CD4-positive, CD25-positive, alpha-beta regulatory T cell (primary cell): ENCODE data around the gene ABI3. TPM values are rescaled to one million over a fixed set of nuclear protein-coding genes. Genes with fewer than 3 reads are reported as not detected.

ENCODE experiments used
- ATAC-seq, 2 donors: fragments of 150-1000 bp; cut with Tn5 transposase; one replicate each; pipeline ENCODE4 v1.10.0; 2021; ENCODE audit warnings: low read depth in 2 of 2, moderate number of reproducible peaks in 2 of 2, moderate library complexity in 1 of 2
- DNase-seq, 3 donors: peaks; one replicate each; pipeline versions ENCODE4 v3.0.0 to v3.0.0-alpha.2; 2012 to 2022; ENCODE audit warnings: mixed read lengths in 1 of 3
- H3K27ac ChIP-seq: one replicate; pipeline ENCODE4 v1.7.0; 2013; ENCODE audit warnings: mild to moderate bottlenecking, low read length; ENCODE audit not compliant: insufficient read depth, poor library complexity, severe bottlenecking
- H3K27me3 ChIP-seq: one replicate; pipeline ENCODE4 v1.7.0; 2013; ENCODE audit warnings: low read length; ENCODE audit not compliant: control insufficient read depth, insufficient read depth
- H3K36me3 ChIP-seq: one replicate; pipeline ENCODE4 v1.7.0; 2013; ENCODE audit warnings: mild to moderate bottlenecking, low read length, moderate library complexity; ENCODE audit not compliant: control insufficient read depth, insufficient read depth
- H3K4me1 ChIP-seq: 2 replicates; pipeline ENCODE4 v1.7.0; 2013; ENCODE audit warnings: mild to moderate bottlenecking, low read length; ENCODE audit not compliant: insufficient read depth, control insufficient read depth, poor library complexity, severe bottlenecking
- H3K4me3 ChIP-seq: one replicate; pipeline ENCODE4 v1.7.0; 2013; ENCODE audit warnings: low read depth, mild to moderate bottlenecking, low read length, moderate library complexity
- H3K9me3 ChIP-seq, 2 experiments: 1 replicate in 1 of 2; 2 replicates in 1 of 2; pipeline ENCODE4 v1.7.0; 2013; ENCODE audit warnings: low read length in 2 of 2, mild to moderate bottlenecking in 1 of 2, moderate library complexity in 1 of 2; ENCODE audit not compliant: control insufficient read depth in 2 of 2
- H3K27ac Mint-ChIP-seq, 3 donors: one replicate each; pipeline ENCODE4 v1.8.0; 2020 to 2022; ENCODE audit warnings: mild to moderate bottlenecking in 3 of 3, mixed read lengths in 3 of 3, moderate library complexity in 2 of 3
- H3K27me3 Mint-ChIP-seq: one replicate; pipeline ENCODE4 v1.8.0; 2022; ENCODE audit warnings: mild to moderate bottlenecking, mixed read lengths
- H3K36me3 Mint-ChIP-seq: one replicate; pipeline ENCODE4 v1.8.0; 2020; ENCODE audit warnings: mixed read lengths
- H3K4me1 Mint-ChIP-seq, 4 donors: one replicate each; pipeline ENCODE4 v1.8.0; 2020 to 2022; ENCODE audit warnings: mixed read lengths in 4 of 4, mild to moderate bottlenecking in 1 of 4
- H3K4me3 Mint-ChIP-seq, 4 donors: one replicate each; pipeline ENCODE4 v1.8.0; 2020 to 2022; ENCODE audit warnings: mild to moderate bottlenecking in 4 of 4, mixed read lengths in 4 of 4, moderate library complexity in 3 of 4
- H3K9me3 Mint-ChIP-seq, 7 donors: one replicate each; pipeline ENCODE4 v1.8.0; 2020 to 2022; ENCODE audit warnings: mixed read lengths in 7 of 7, mild to moderate bottlenecking in 3 of 7, moderate library complexity in 2 of 7
- polyA plus RNA-seq, 4 donors: library from polyadenylated mRNA; unstranded; fragments of 300-500 nt; fragmentation: Illumina TruSeq; gene quantifications; one replicate each; pipeline ENCODE4 v1.2.3, GENCODE V29; 2021
- total RNA-seq: library from RNA; stranded (reverse); gene quantifications from one replicate; pipeline ENCODE4 v1.2.3, GENCODE V29; 2022

ABI3 gene
- total and polyA plus RNA-seq, 5 donors from 2014 or later, result 6.5 to 27.6 (median 15.6) TPM

- no peak for ATAC-seq
- Histone ChIP-seq H3K27ac (no peak overlapping the region), H3K4me1 (peaks cover 77% of the 10 kb centered on the region), H3K27me3 (no peaks in the 10 kb centered on the region), H3K4me3 (no peak overlapping the region), H3K36me3 (no peaks in the 10 kb centered on the region), H3K9me3 (no peaks in the 10 kb centered on the region)
- DNase-seq, result no peak
- peaks cover 9 to 92% (median 67%) of the 10 kb centered on the region in 4 donors for H3K4me1 Mint-ChIP-seq
- peak overlapping the region; percentile 9 to 79 (median 78) for H3K27ac Mint-ChIP-seq
- no peaks in the 10 kb centered on the region for H3K27me3 Mint-ChIP-seq
- peaks cover 0 to 1% (median 0%) of the 10 kb centered on the region in 7 donors for H3K9me3 Mint-ChIP-seq
- peak overlapping the region in 2 of 4 donors; percentile 59 to 99 for H3K4me3 Mint-ChIP-seq
- peaks cover 7% of the 10 kb centered on the region for H3K36me3 Mint-ChIP-seq
Measured at GRCh38 chr17:49213847-49214246, 3.3 kb downstream of the ABI3 start.

- no peak overlapping the region for H3K27ac ChIP-seq
- no peak for DNase-seq
- no peaks in the 10 kb centered on the region for H3K9me3 ChIP-seq
- no peaks in the 10 kb centered on the region for H3K27me3 ChIP-seq
- H3K4me3 Mint-ChIP-seq, result peak overlapping the region in 3 of 4 donors; percentile 60 to 81 (median 67)
- peaks cover 7% of the 10 kb centered on the region for H3K36me3 Mint-ChIP-seq
- no peaks in the 10 kb centered on the region for H3K27me3 Mint-ChIP-seq
- H3K4me1 ChIP-seq, result peaks cover 77% of the 10 kb centered on the region
- peaks cover 9 to 92% (median 62%) of the 10 kb centered on the region in 4 donors for H3K4me1 Mint-ChIP-seq
- no peak overlapping the region for H3K4me3 ChIP-seq
- H3K9me3 Mint-ChIP-seq, result peaks cover 0 to 2% (median 0%) of the 10 kb centered on the region in 7 donors
- ATAC-seq, result no peak
- H3K27ac Mint-ChIP-seq, result peak overlapping the region; percentile 43 to 82 (median 56)
- no peaks in the 10 kb centered on the region for H3K36me3 ChIP-seq
Measured at GRCh38 chr17:49214676-49215360, 4.3 kb downstream of the ABI3 start.

GRCh38 chr17:49216482-49216881, 6.0 kb downstream of the ABI3 start:
- H3K36me3 Mint-ChIP-seq, result peaks cover 7% of the 10 kb centered on the region
- no peaks in the 10 kb centered on the region for H3K9me3 ChIP-seq
- H3K4me3 ChIP-seq, result no peak overlapping the region
- peaks cover 0 to 2% (median 0%) of the 10 kb centered on the region in 7 donors for H3K9me3 Mint-ChIP-seq
- ATAC-seq (no peak), DNase-seq (no peak)
- peak overlapping the region; percentile 45 to 86 (median 80) for H3K27ac Mint-ChIP-seq
- peak overlapping the region in 3 of 4 donors; percentile 2 to 80 (median 71) for H3K4me3 Mint-ChIP-seq
- H3K36me3 ChIP-seq, result no peaks in the 10 kb centered on the region
- H3K27me3 ChIP-seq, result no peaks in the 10 kb centered on the region
- H3K4me1 Mint-ChIP-seq, result peaks cover 4 to 79% (median 55%) of the 10 kb centered on the region in 4 donors
- H3K27ac ChIP-seq, result peak overlapping the region; percentile 7
- no peaks in the 10 kb centered on the region for H3K27me3 Mint-ChIP-seq
- H3K4me1 ChIP-seq, result peaks cover 62% of the 10 kb centered on the region

GRCh38 chr17:49216953-49217650, 6.6 kb downstream of the ABI3 start:
- peaks cover 7% of the 10 kb centered on the region for H3K36me3 Mint-ChIP-seq
- no peaks in the 10 kb centered on the region for H3K27me3 Mint-ChIP-seq
- H3K4me1 Mint-ChIP-seq, result peaks cover 4 to 74% (median 52%) of the 10 kb centered on the region in 4 donors
- Histone ChIP-seq H3K4me1 (peaks cover 62% of the 10 kb centered on the region), H3K4me3 (no peak overlapping the region), H3K9me3 (no peaks in the 10 kb centered on the region), H3K36me3 (no peaks in the 10 kb centered on the region), H3K27ac (peak overlapping the region; percentile 63), H3K27me3 (no peaks in the 10 kb centered on the region)
- peaks cover 0 to 2% (median 0%) of the 10 kb centered on the region in 7 donors for H3K9me3 Mint-ChIP-seq
- ATAC-seq (no peak), DNase-seq (no peak)
- peak overlapping the region in 2 of 3 donors; percentile 60 to 86 for H3K27ac Mint-ChIP-seq
- peak overlapping the region; percentile 2 to 80 (median 56) for H3K4me3 Mint-ChIP-seq

- peak; percentile 85 to 92 for ATAC-seq
- Histone ChIP-seq H3K4me1 (peaks cover 61% of the 10 kb centered on the region), H3K27ac (peak overlapping the region; percentile 63), H3K36me3 (no peaks in the 10 kb centered on the region), H3K9me3 (no peaks in the 10 kb centered on the region), H3K27me3 (no peaks in the 10 kb centered on the region), H3K4me3 (no peak overlapping the region)
- peaks cover 3% of the 10 kb centered on the region for H3K27me3 Mint-ChIP-seq
- peak; percentile 21 to 84 (median 67) for DNase-seq
- H3K9me3 Mint-ChIP-seq, result peaks cover 0 to 2% (median 0%) of the 10 kb centered on the region in 7 donors
- H3K36me3 Mint-ChIP-seq, result peaks cover 7% of the 10 kb centered on the region
- peaks cover 4 to 69% (median 46%) of the 10 kb centered on the region in 4 donors for H3K4me1 Mint-ChIP-seq
- peak overlapping the region; percentile 78 to 88 (median 82) for H3K4me3 Mint-ChIP-seq
- peak overlapping the region; percentile 71 to 93 (median 78) for H3K27ac Mint-ChIP-seq
Measured at GRCh38 chr17:49217651-49218413, 7.3 kb downstream of the ABI3 start.

GRCh38 chr17:49218941-49219913, 8.7 kb downstream of the ABI3 start:
- peak in 1 of 2 donors; percentile 24 for ATAC-seq
- Mint-ChIP-seq H3K27ac (peak overlapping the region; percentile 76 to 92 (median 78)), H3K4me3 (peak overlapping the region; percentile 12 to 83 (median 66)), H3K27me3 (peaks cover 12% of the 10 kb centered on the region), H3K36me3 (peaks cover 11% of the 10 kb centered on the region), H3K9me3 (peaks cover 0 to 2% (median 0%) of the 10 kb centered on the region in 7 donors), H3K4me1 (peaks cover 9 to 68% (median 41%) of the 10 kb centered on the region in 4 donors)
- Histone ChIP-seq H3K27me3 (no peaks in the 10 kb centered on the region), H3K9me3 (no peaks in the 10 kb centered on the region), H3K27ac (peak overlapping the region; percentile 57), H3K4me1 (peaks cover 64% of the 10 kb centered on the region), H3K36me3 (no peaks in the 10 kb centered on the region), H3K4me3 (peak overlapping the region; percentile 41)
- DNase-seq, result peak in 1 of 3 donors; percentile 46
